ENCODE data around the gene HS3ST1. TPM values are rescaled to one million over a fixed set of nuclear protein-coding genes. Genes with fewer than 3 reads are reported as not detected.

The HS3ST1 gene
- total RNA-seq, 2 donors from 2014 or later: 1.3 to 2.8 TPM

DNA sequence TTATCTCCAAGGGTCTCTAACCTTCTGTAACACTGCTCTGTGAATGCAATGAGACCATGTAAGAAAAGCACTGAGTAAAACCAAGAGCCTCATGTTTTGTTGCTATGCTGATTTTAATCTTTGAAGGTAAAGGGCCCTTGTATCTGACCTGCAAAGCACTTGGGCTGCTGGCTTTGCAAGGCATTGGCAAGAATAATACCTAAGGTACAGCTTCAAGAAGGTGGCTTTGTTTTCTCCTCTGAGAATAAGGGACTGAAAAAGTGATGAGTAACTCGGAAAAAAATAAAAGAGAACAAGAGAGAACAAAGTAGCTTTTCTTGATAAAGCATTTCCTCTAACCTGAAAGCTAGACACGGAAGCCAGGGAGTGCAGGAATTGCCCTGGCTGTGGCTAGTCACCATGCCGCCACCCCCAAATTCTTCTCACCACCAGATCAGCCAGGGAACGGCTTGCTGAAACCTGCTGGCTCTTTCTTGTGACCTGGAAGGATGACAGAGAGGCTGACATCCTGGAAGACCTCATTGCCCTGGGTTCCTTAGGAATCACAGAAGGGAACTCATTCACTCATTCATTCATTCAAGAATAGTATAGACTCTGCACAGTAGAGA is 41.8 kb upstream of the HS3ST1 start:
- H3K4me3 ChIP-seq (ENCODE audit: low read length): no peak overlapping the region
- 89 to 94% methylated on average over 2 to 4 of the region's 4 CpGs for WGBS, 2 experiments (ENCODE audit: insufficient coverage in 1 of 2, insufficient read length in 1 of 2)
- H3K9me3 Mint-ChIP-seq: no peaks in the 10 kb centered on the region

GRCh38 chr4:11469650-11470437 is 41.1 kb upstream of the HS3ST1 start:
- 81 to 85% methylated on average over 6 to 7 of the region's 8 CpGs for WGBS, 2 experiments (ENCODE audit: insufficient coverage in 1 of 2, insufficient read length in 1 of 2)
- Histone ChIP-seq H3K27ac (ENCODE audit: low read depth, low read length) (no peak overlapping the region), H3K9ac (ENCODE audit: extremely low read depth, low read length, poor library complexity, severe bottlenecking) (no peak overlapping the region), H3K36me3 (ENCODE audit: control insufficient read depth, insufficient read depth, low read length) (no peaks in the 10 kb centered on the region), H3K27me3 (ENCODE audit: control insufficient read depth, insufficient read depth, low read length, poor library complexity, severe bottlenecking) (no peaks in the 10 kb centered on the region), H3K9me3 (ENCODE audit: control insufficient read depth, low read length) (no peaks in the 10 kb centered on the region), H3K4me3 (ENCODE audit: low read length) (no peak overlapping the region), H3K4me1 (ENCODE audit: control insufficient read depth, insufficient read depth, low read length) (no peaks in the 10 kb centered on the region)
- DNase-seq: peak; percentile 46
- H3K27ac Mint-ChIP-seq: no peak overlapping the region
- no peak overlapping the region for H3K4me3 Mint-ChIP-seq
- peaks cover 3% of the 10 kb centered on the region for H3K4me1 Mint-ChIP-seq
- peaks cover 1% of the 10 kb centered on the region for H3K27me3 Mint-ChIP-seq (ENCODE audit: insufficient read depth)
- no peak for TF ChIP-seq CTCF (conservative IDR thresholded peaks at IDR 0.05)
- no peaks in the 10 kb centered on the region for H3K9me3 Mint-ChIP-seq
- H3K36me3 Mint-ChIP-seq (ENCODE audit: low read depth): no peaks in the 10 kb centered on the region

More for the DNA sequence above, 41.8 kb upstream of the HS3ST1 start:
- TF ChIP-seq CTCF (conservative IDR thresholded peaks at IDR 0.05): no peak
- Histone ChIP-seq H3K9me3 (ENCODE audit: control insufficient read depth, low read length) (no peaks in the 10 kb centered on the region), H3K36me3 (ENCODE audit: control insufficient read depth, insufficient read depth, low read length) (no peaks in the 10 kb centered on the region), H3K27ac (ENCODE audit: low read depth, low read length) (no peak overlapping the region), H3K27me3 (ENCODE audit: control insufficient read depth, insufficient read depth, low read length, poor library complexity, severe bottlenecking) (no peaks in the 10 kb centered on the region), H3K4me1 (ENCODE audit: control insufficient read depth, insufficient read depth, low read length) (no peaks in the 10 kb centered on the region), H3K9ac (ENCODE audit: extremely low read depth, low read length, poor library complexity, severe bottlenecking) (no peak overlapping the region)
- peak; percentile 45 for DNase-seq
- Mint-ChIP-seq H3K4me3 (no peak overlapping the region), H3K27me3 (ENCODE audit: insufficient read depth) (peaks cover 1% of the 10 kb centered on the region), H3K36me3 (ENCODE audit: low read depth) (no peaks in the 10 kb centered on the region), H3K27ac (no peak overlapping the region), H3K4me1 (peaks cover 6% of the 10 kb centered on the region)

DNA sequence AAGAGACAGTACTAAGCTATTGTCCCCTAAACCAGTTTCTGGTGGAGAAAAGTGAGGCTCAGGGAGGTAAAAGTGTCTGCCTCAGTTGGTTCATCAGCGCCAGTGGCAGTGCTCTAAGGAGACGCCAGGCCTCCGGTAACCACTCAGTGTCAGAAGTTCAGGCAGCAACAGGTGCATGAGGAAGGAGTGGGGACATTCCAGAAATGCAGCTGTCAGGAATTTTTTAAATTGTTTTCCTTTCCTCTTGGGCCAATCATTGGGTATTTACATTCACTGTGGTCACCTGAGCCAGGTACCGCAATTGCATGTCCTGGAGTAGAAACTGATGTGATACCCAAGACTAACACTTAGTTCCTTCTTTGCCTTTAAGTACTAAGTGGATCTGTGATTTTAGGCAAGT is 40.2 kb upstream of the HS3ST1 start:
- no peak overlapping the region for H3K27ac ChIP-seq (ENCODE audit: low read depth, low read length)
- H3K36me3 ChIP-seq (ENCODE audit: control insufficient read depth, insufficient read depth, low read length): no peaks in the 10 kb centered on the region
- no peak for TF ChIP-seq CTCF (conservative IDR thresholded peaks at IDR 0.05)
- Mint-ChIP-seq H3K9me3 (no peaks in the 10 kb centered on the region), H3K36me3 (ENCODE audit: low read depth) (no peaks in the 10 kb centered on the region), H3K4me3 (no peak overlapping the region), H3K27me3 (ENCODE audit: insufficient read depth) (no peaks in the 10 kb centered on the region), H3K4me1 (peaks cover 3% of the 10 kb centered on the region), H3K27ac (no peak overlapping the region)
- 89 to 95% methylated on average over 4 of the region's 4 CpGs for WGBS, 2 experiments (ENCODE audit: insufficient coverage in 1 of 2, insufficient read length in 1 of 2)
- DNase-seq: peak; percentile 51
- no peak overlapping the region for H3K4me3 ChIP-seq (ENCODE audit: low read length)
- H3K4me1 ChIP-seq (ENCODE audit: control insufficient read depth, insufficient read depth, low read length): no peaks in the 10 kb centered on the region
- H3K27me3 ChIP-seq (ENCODE audit: control insufficient read depth, insufficient read depth, low read length, poor library complexity, severe bottlenecking): no peaks in the 10 kb centered on the region
- H3K9me3 ChIP-seq (ENCODE audit: control insufficient read depth, low read length): no peaks in the 10 kb centered on the region
- no peak overlapping the region for H3K9ac ChIP-seq (ENCODE audit: extremely low read depth, low read length, poor library complexity, severe bottlenecking)
